Transverse colon (tissue), 4 donors: Measurements from ENCODE around the gene FAM216B.

Experiments
- EP300 ChIP-seq: sonication (generic); formaldehyde crosslinking; IDR thresholded peaks from one replicate; pipeline ENCODE4 v1.6.1; 2017; ENCODE audit warnings: antibody characterized with exemption, low read depth
- POLR2A ChIP-seq: fragments of 450-650 bp; IDR thresholded peaks from one replicate; pipeline ENCODE4 v1.6.1; 2016; ENCODE audit warnings: antibody characterized with exemption, mild to moderate bottlenecking, moderate library complexity
- POLR2AphosphoS5 ChIP-seq, 3 donors: sonication (generic); formaldehyde crosslinking; IDR thresholded peaks; one replicate each; pipeline ENCODE4 v1.6.1; 2016; ENCODE audit warnings: antibody characterized with exemption in 3 of 3
- TF ChIP-seq, protein P1 (sequence below), 5 experiments: fragments of 200-600 bp in 3 of 5; fragments of 450-650 bp in 2 of 5; sonication (generic) in 3 of 5; IDR thresholded peaks; 1 replicate in 2 of 5; 2 replicates in 3 of 5; pipeline ENCODE4 v1.5.1; 2016 to 2017; ENCODE audit warnings: antibody characterized with exemption in 5 of 5, inconsistent platforms in 3 of 5, mild to moderate bottlenecking in 2 of 5, moderate library complexity in 1 of 5

DNA sequence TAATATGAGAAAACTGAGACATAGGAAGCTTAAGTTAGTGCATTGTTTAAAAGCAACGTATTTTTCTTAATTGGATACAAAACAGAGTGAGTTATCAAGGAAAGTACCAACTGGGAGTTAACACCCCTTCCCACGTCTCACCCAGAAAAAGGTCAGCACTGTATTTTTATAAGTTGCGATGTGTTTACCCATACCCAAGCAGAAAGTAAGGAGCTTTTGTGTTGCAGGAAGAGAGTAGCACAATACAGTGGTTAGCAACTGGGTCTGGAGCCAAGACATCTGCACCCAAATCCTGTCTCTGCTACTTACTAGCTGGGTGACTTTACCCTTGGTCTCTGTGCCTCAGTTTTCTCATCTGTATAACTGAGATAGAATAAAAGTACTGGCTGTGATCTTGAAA lies 34.3 kb downstream of the FAM216B start:
- TF ChIP-seq, protein P1, sequence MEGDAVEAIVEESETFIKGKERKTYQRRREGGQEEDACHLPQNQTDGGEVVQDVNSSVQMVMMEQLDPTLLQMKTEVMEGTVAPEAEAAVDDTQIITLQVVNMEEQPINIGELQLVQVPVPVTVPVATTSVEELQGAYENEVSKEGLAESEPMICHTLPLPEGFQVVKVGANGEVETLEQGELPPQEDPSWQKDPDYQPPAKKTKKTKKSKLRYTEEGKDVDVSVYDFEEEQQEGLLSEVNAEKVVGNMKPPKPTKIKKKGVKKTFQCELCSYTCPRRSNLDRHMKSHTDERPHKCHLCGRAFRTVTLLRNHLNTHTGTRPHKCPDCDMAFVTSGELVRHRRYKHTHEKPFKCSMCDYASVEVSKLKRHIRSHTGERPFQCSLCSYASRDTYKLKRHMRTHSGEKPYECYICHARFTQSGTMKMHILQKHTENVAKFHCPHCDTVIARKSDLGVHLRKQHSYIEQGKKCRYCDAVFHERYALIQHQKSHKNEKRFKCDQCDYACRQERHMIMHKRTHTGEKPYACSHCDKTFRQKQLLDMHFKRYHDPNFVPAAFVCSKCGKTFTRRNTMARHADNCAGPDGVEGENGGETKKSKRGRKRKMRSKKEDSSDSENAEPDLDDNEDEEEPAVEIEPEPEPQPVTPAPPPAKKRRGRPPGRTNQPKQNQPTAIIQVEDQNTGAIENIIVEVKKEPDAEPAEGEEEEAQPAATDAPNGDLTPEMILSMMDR (IDR thresholded peaks at IDR 0.05): no peak
- TF ChIP-seq POLR2A: no peak
- no peak for TF ChIP-seq POLR2AphosphoS5 (IDR thresholded peaks at IDR 0.05)
- no peak for TF ChIP-seq EP300
